ENCODE data around the gene SDHAF3.
"Not testable (repeated sequence)": the region's sequence is repeated elsewhere in the genome, so short reads cannot be mapped to it uniquely, and the experiment has no call there.

Gene SDHAF3

GRCh38 chr7:97126483-97127171, 9.1 kb downstream of the SDHAF3 start:
- DNase-seq (ENCODE audit: low spot score), result no peak

- no peak for DNase-seq (ENCODE audit: low spot score)
These were observed 11.2 kb downstream of the SDHAF3 start for GRCh38 chr7:97128736-97129135.

GRCh38 chr7:97130417-97131139, 13.1 kb downstream of the SDHAF3 start:
- DNase-seq (ENCODE audit: low spot score), result no peak

GRCh38 chr7:97133159-97133558, 15.7 kb downstream of the SDHAF3 start:
- DNase-seq (ENCODE audit: low spot score), result no peak

- no peak for DNase-seq (ENCODE audit: low spot score)
These were observed 21.3 kb downstream of the SDHAF3 start for GRCh38 chr7:97138830-97139229.

- DNase-seq (ENCODE audit: low spot score), result peak; percentile 68
These were observed 27.6 kb downstream of the SDHAF3 start for GRCh38 chr7:97145068-97145467.

- DNase-seq (ENCODE audit: low spot score), result no peak
These were observed 32.3 kb downstream of the SDHAF3 start for GRCh38 chr7:97149843-97150242.

- DNase-seq (ENCODE audit: low spot score), result no peak
These were observed 38.5 kb downstream of the SDHAF3 start for GRCh38 chr7:97155897-97156418.

GRCh38 chr7:97159984-97160383, 42.5 kb downstream of the SDHAF3 start:
- DNase-seq (ENCODE audit: low spot score), result not testable (repeated sequence)

GRCh38 chr7:97161609-97162008, 44.1 kb downstream of the SDHAF3 start:
- DNase-seq (ENCODE audit: low spot score), result not testable (repeated sequence)

GRCh38 chr7:97166308-97166707, 48.8 kb downstream of the SDHAF3 start:
- DNase-seq (ENCODE audit: low spot score), result no peak

- no peak for DNase-seq (ENCODE audit: low spot score)
These were observed 49.7 kb downstream of the SDHAF3 start for GRCh38 chr7:97167176-97167575.

GRCh38 chr7:97167749-97168148, 50.3 kb downstream of the SDHAF3 start:
- DNase-seq (ENCODE audit: low spot score), result no peak

GRCh38 chr7:97174303-97174702, 56.8 kb downstream of the SDHAF3 start:
- no peak for DNase-seq (ENCODE audit: low spot score)

- DNase-seq (ENCODE audit: low spot score), result peak; percentile 87
These were observed 62.1 kb downstream of the SDHAF3 start for GRCh38 chr7:97179454-97180104.

GRCh38 chr7:97187067-97187466, 69.6 kb downstream of the SDHAF3 start:
- DNase-seq (ENCODE audit: low spot score), result no peak

- DNase-seq (ENCODE audit: low spot score), result not testable (repeated sequence)
These were observed 78.7 kb downstream of the SDHAF3 start for GRCh38 chr7:97196174-97196573.

- no peak for DNase-seq (ENCODE audit: low spot score)
These were observed 81.1 kb downstream of the SDHAF3 start for GRCh38 chr7:97198596-97198995.

- no peak for DNase-seq (ENCODE audit: low spot score)
These were observed 82.5 kb downstream of the SDHAF3 start for GRCh38 chr7:97200018-97200417.

- no peak for DNase-seq (ENCODE audit: low spot score)
These were observed 86.5 kb downstream of the SDHAF3 start for GRCh38 chr7:97203957-97204356.

GRCh38 chr7:97204821-97205220, 87.3 kb downstream of the SDHAF3 start:
- no peak for DNase-seq (ENCODE audit: low spot score)

GRCh38 chr7:97215556-97215955, 98.1 kb downstream of the SDHAF3 start:
- no peak for DNase-seq (ENCODE audit: low spot score)

GRCh38 chr7:97218767-97219166, 101.3 kb downstream of the SDHAF3 start:
- no peak for DNase-seq (ENCODE audit: low spot score)

Measured in NAMALWA (cell line).